Spleen (tissue), 11 donors: ENCODE data around the gene ZSCAN5B. TPM values are rescaled to one million over a fixed set of nuclear protein-coding genes. Genes with fewer than 3 reads are reported as not detected.
"Not testable (repeated sequence)": the region's sequence is repeated elsewhere in the genome, so short reads cannot be mapped to it uniquely, and the experiment has no call there.

Experiments
- DNase-seq: peaks from one replicate; pipeline ENCODE4 v3.0.0-alpha.2; 2020
- H3K27ac ChIP-seq, 8 donors: fragments of 200-600 bp; sonication (generic) in 7 of 8; 1 replicate in 4 of 8; 2 replicates in 4 of 8; pipeline versions ENCODE4 v1.5.0 to v1.8.0; 2016 to 2021; ENCODE audit warnings: inconsistent platforms in 4 of 8, mild to moderate bottlenecking in 4 of 8, moderate library complexity in 1 of 8
- H3K27me3 ChIP-seq, 7 donors: fragments of 200-600 bp; sonication (generic) in 6 of 7; replicated peaks in 1 of 7; 1 replicate in 4 of 7; 2 replicates in 3 of 7; pipeline versions ENCODE4 v1.5.0 to v1.8.0; 2016 to 2021; ENCODE audit warnings: inconsistent platforms in 3 of 7, mild to moderate bottlenecking in 1 of 7
- H3K36me3 ChIP-seq, 6 donors: fragments of 200-600 bp; sonication (generic) in 5 of 6; 1 replicate in 4 of 6; 2 replicates in 2 of 6; pipeline versions ENCODE4 v1.5.0 to v1.8.0; 2016 to 2021; ENCODE audit warnings: inconsistent platforms in 2 of 6
- H3K4me1 ChIP-seq, 6 donors: fragments of 200-600 bp; sonication (generic) in 5 of 6; 1 replicate in 3 of 6; 2 replicates in 3 of 6; pipeline versions ENCODE4 v1.5.0 to v1.8.0; 2016 to 2021; ENCODE audit warnings: inconsistent platforms in 3 of 6
- H3K4me3 ChIP-seq, 8 donors: fragments of 200-600 bp; sonication (generic) in 7 of 8; 1 replicate in 4 of 8; 2 replicates in 4 of 8; pipeline versions ENCODE4 v1.5.0 to v1.8.0; 2016 to 2021; ENCODE audit warnings: inconsistent platforms in 4 of 8, mild to moderate bottlenecking in 4 of 8, moderate library complexity in 2 of 8
- H3K9me3 ChIP-seq, 8 donors: fragments of 200-600 bp; sonication (generic) in 7 of 8; 1 replicate in 4 of 8; 2 replicates in 4 of 8; pipeline versions ENCODE4 v1.5.0 to v1.8.0; 2016 to 2021; ENCODE audit warnings: inconsistent platforms in 4 of 8
- POLR2A ChIP-seq, 3 donors: fragments of 450-650 bp; IDR thresholded peaks; one replicate each; pipeline ENCODE4 v1.5.1; 2017; ENCODE audit warnings: antibody characterized with exemption in 3 of 3, mild to moderate bottlenecking in 1 of 3
- POLR2AphosphoS5 ChIP-seq, 3 donors: sonication (generic); formaldehyde crosslinking; IDR thresholded peaks; one replicate each; pipeline ENCODE4 v1.5.1; 2017; ENCODE audit warnings: antibody characterized with exemption in 3 of 3
- WGBS, 5 donors: extraction: QIAGEN DNeasy Blood & Tissue Kit in 3 of 5; methylation state at CpG; one replicate each; pipeline versions ENCODE4 v1.1.5 to v1.1.7; 2013 to 2018; 5-methylcytosine and 5-hydroxymethylcytosine counted together
- intact Hi-C: fragments of 100-400 bp; cut with DNase I; formaldehyde crosslinking; loops from one replicate; pipeline ENCODE4 v1.15.0; 2023; ENCODE audit warnings: low total_unique reads
- polyA plus RNA-seq, 3 donors: library from polyadenylated mRNA; stranded (reverse); fragments of 200-250 nt; gene quantifications; one replicate each; pipeline ENCODE4 v1.2.1, GENCODE V29; 2013
- total RNA-seq, 7 donors: library from RNA; depleted of rRNA in 3 of 7; stranded (reverse); fragments of >200 nt in 3 of 7; fragmentation: NEBNext Ultra II Directional in 4 of 7; extraction: Animal tissue kit (Norgen Biotek cat#: 25700) in 4 of 7; gene quantifications; one replicate each; pipeline versions ENCODE4 v1.1.0 to v1.2.1, GENCODE V29; 2016 to 2021
- TF ChIP-seq, protein P1 (sequence below), 11 experiments: fragments of 200-600 bp in 7 of 11; fragments of 450-650 bp in 4 of 11; sonication (generic) in 4 of 11; IDR thresholded peaks in 8 of 11; conservative IDR thresholded peaks in 3 of 11; 1 replicate in 7 of 11; 2 replicates in 4 of 11; pipeline versions ENCODE4 v1.4.0 to v1.8.0; 2016 to 2021; ENCODE audit warnings: antibody characterized with exemption in 11 of 11, inconsistent platforms in 4 of 11, mild to moderate bottlenecking in 1 of 11
- donor health status: healthy with polysubstance abuse.
- donor health status: DM: no; HTN: no; CAD: no; lungs with moderate emphysema.
- donor health status: DM: no; HTN: no; CAD: no.
- donor health status: Bipolar disorder and iron deficiency.
- donor health status: healthy.
- donor health status: DM: no; HTN: no; CAD: no.
- donor health status: DM: yes; HTN: yes; CAD: no.

The ZSCAN5B gene
- total and polyA plus RNA-seq, 10 donors, result 0.03 to 0.11 TPM; not detected in 8

DNA sequence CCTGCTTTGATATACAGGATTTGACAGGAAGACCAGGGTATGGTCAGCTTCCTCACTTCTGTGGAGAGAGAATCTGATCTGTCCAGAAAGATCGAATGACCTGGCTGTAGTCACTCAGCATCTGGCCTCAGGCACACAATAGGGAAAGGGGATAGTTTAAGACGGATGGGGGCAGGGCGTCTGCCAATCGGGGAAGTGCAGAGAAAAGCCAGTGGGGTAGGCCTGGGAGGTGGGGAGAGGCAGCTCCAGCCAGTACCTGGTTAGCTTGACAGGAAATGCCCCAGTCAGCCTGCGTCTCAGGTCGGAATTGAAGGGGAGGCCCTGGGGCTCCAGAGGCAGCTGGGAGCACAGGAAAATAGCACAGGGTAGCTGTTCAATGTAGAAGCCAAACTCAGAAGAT lies 44.1 kb downstream of the ZSCAN5B start:
- peaks cover 0 to 73% (median 14%) of the 10 kb centered on the region in 6 donors for H3K36me3 ChIP-seq
- 29 to 52% (median 48%) methylated on average over 6 of the region's 6 CpGs for WGBS, 5 donors
- peaks cover 0 to 13% (median 0%) of the 10 kb centered on the region in 6 donors for H3K4me1 ChIP-seq
- intact Hi-C loops, result no loop called here
- H3K4me3 ChIP-seq, result no peak overlapping the region
- no peak for TF ChIP-seq POLR2AphosphoS5 (IDR thresholded peaks at IDR 0.05)
- TF ChIP-seq, protein P1, sequence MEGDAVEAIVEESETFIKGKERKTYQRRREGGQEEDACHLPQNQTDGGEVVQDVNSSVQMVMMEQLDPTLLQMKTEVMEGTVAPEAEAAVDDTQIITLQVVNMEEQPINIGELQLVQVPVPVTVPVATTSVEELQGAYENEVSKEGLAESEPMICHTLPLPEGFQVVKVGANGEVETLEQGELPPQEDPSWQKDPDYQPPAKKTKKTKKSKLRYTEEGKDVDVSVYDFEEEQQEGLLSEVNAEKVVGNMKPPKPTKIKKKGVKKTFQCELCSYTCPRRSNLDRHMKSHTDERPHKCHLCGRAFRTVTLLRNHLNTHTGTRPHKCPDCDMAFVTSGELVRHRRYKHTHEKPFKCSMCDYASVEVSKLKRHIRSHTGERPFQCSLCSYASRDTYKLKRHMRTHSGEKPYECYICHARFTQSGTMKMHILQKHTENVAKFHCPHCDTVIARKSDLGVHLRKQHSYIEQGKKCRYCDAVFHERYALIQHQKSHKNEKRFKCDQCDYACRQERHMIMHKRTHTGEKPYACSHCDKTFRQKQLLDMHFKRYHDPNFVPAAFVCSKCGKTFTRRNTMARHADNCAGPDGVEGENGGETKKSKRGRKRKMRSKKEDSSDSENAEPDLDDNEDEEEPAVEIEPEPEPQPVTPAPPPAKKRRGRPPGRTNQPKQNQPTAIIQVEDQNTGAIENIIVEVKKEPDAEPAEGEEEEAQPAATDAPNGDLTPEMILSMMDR (IDR thresholded peaks at IDR 0.05 in 8 of 11, conservative IDR thresholded peaks at IDR 0.05 in 3 of 11), result no peak
- no peak for TF ChIP-seq POLR2A (IDR thresholded peaks at IDR 0.05)
- no peak for DNase-seq
- no peaks in the 10 kb centered on the region for H3K27me3 ChIP-seq
- H3K9me3 ChIP-seq, result no peaks in the 10 kb centered on the region
- no peak overlapping the region for H3K27ac ChIP-seq

DNA sequence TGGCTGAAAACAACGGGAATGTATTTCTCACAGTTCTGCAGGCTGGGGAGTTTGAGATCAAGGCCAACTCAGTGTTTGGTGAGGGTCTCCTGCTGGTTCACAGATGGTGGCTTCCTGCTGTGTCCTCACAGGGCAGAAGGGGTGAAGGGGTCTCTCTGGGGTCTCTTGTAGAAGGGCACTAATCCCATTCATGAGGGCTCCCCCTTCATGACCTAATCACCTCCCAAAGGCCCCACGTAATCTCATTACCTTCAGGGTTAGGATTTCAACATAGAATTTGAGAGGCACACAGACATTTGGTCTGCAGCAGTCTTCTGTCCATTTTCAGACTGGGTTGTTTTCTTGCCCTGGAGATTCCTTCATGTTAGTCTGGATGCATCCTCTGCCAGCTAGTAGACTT lies 44.9 kb downstream of the ZSCAN5B start:
- TF ChIP-seq POLR2AphosphoS5 (IDR thresholded peaks at IDR 0.05) (no peak), POLR2A (IDR thresholded peaks at IDR 0.05) (no peak)
- TF ChIP-seq, protein P1 (IDR thresholded peaks at IDR 0.05 in 8 of 11, conservative IDR thresholded peaks at IDR 0.05 in 3 of 11), result no peak
- WGBS, 5 donors, result 78 to 91% (median 86%) methylated on average over 2 of the region's 2 CpGs
- Histone ChIP-seq H3K36me3 (peaks cover 0 to 73% (median 21%) of the 10 kb centered on the region in 6 donors), H3K27me3 (no peaks in the 10 kb centered on the region), H3K27ac (no peak overlapping the region), H3K4me1 (peaks cover 0 to 13% (median 0%) of the 10 kb centered on the region in 6 donors), H3K4me3 (no peak overlapping the region), H3K9me3 (no peaks in the 10 kb centered on the region)
- intact Hi-C loops, result no loop called here
- no peak for DNase-seq

DNA sequence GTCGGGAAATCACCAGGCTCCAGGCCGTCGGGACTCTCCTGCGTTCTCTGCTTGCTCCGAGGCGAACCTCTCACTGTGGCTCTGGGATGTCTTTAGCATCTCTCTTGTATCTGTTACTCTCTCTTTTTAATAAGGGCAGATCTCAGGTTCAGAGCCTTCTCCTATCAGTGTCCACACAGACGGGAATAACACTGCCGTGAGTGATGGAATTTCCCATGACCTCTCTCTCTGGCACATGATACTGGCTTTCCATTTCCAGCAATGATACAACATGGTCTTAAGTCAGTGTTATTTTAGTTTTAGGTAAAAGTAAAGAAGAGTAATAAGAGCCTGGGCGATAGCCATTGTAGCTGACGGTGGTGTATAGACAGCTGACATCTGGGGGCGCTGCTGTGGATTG lies 47.2 kb downstream of the ZSCAN5B start:
- Histone ChIP-seq H3K9me3 (no peaks in the 10 kb centered on the region), H3K4me3 (no peak overlapping the region), H3K4me1 (peaks cover 0 to 7% (median 0%) of the 10 kb centered on the region in 6 donors), H3K27me3 (no peaks in the 10 kb centered on the region), H3K36me3 (peaks cover 0 to 73% (median 28%) of the 10 kb centered on the region in 6 donors), H3K27ac (no peak overlapping the region)
- intact Hi-C loops, result no loop called here
- DNase-seq, result no peak
- WGBS, 5 donors, result 92 to 97% (median 94%) methylated on average over 11 of the region's 11 CpGs
- TF ChIP-seq POLR2A (IDR thresholded peaks at IDR 0.05) (no peak), POLR2AphosphoS5 (IDR thresholded peaks at IDR 0.05) (no peak)
- TF ChIP-seq, protein P1 (IDR thresholded peaks at IDR 0.05 in 8 of 11, conservative IDR thresholded peaks at IDR 0.05 in 3 of 11), result no peak

DNA sequence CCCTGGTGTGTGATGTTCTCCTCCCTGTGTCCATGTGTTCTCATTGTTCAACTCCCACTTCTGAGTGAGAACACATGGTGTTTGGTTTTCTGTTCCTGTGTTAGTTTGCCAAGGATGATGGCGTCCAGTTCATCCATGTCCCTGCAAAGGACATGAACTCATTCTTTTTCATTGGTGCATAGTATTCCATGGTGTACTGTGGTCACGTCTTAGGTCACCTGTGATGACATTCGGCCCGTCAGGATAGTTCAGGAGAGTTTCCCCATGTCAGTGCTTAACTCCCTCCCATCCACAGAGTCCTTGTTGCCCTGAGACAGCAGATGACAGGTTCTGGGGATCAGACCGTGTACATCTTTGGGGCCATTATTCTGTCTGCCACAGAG lies 47.9 kb downstream of the ZSCAN5B start:
- Histone ChIP-seq H3K36me3 (peaks cover 0 to 71% (median 25%) of the 10 kb centered on the region in 6 donors), H3K27ac (no peak overlapping the region), H3K27me3 (no peaks in the 10 kb centered on the region), H3K9me3 (no peaks in the 10 kb centered on the region), H3K4me1 (peaks cover 0 to 7% (median 0%) of the 10 kb centered on the region in 6 donors), H3K4me3 (no peak overlapping the region)
- TF ChIP-seq POLR2AphosphoS5 (IDR thresholded peaks at IDR 0.05), result no peak
- TF ChIP-seq POLR2A (IDR thresholded peaks at IDR 0.05), result no peak
- TF ChIP-seq, protein P1 (IDR thresholded peaks at IDR 0.05 in 8 of 11, conservative IDR thresholded peaks at IDR 0.05 in 3 of 11), result no peak
- no peak for DNase-seq
- intact Hi-C loops, result no loop called here
- WGBS, 5 donors, result 82 to 99% (median 95%) methylated on average over 5 of the region's 5 CpGs

DNA sequence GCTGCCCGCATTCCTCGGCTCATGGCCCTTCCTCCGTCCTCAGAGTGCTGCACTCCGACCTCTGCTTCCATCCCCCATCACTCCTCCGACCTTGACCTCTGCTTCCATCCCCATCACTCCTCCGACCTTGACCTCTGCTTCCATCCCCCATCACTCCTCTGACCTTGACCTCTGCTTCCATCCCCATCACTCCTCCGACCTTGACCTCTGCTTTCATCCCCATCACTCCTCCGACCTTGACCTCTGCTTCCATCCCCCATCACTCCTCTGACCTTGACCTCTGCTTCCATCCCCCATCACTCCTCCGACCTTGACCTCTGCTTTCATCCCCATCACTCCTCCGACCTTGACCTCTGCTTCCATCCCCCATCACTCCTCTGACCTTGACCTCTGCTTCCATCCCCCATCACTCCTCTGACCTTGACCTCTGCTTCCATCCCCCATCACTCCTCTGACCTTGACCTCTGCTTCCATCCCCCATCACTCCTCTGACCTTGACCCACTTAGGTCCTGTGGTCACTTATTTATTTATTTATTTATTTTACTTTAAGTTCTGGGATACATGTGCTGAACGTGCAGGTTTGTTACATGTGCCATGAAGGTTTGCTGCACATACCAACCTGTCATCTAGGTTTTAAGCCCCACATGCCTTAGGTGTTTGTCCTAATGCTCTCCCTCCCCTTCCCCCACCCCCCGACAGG lies 48.5 kb downstream of the ZSCAN5B start:
- intact Hi-C loops, H3K27me3 ChIP-seq: not testable (repeated sequence)
- WGBS, 5 donors, result 91 to 96% (median 93%) methylated on average over 12 of the region's 12 CpGs

More for the DNA sequence above, 48.5 kb downstream of the ZSCAN5B start:
- DNase-seq, H3K27ac ChIP-seq, H3K9me3 ChIP-seq, H3K4me3 ChIP-seq: not testable (repeated sequence)
- Histone ChIP-seq H3K4me1 (peaks cover 0 to 11% (median 0%) of the 10 kb centered on the region in 6 donors), H3K36me3 (peaks cover 0 to 66% (median 25%) of the 10 kb centered on the region in 6 donors)
